HG03521 (cell line): ENCODE data around the gene HEXB.
"Not testable (repeated sequence)": the region's sequence is repeated elsewhere in the genome, so short reads cannot be mapped to it uniquely, and the experiment has no call there.

Experiments used
- ATAC-seq: cut with Tn5 transposase; IDR thresholded peaks from one replicate; pipeline ENCODE4 v1.9.1; 2021; ENCODE audit warnings: mild to moderate bottlenecking, moderate library complexity; ENCODE audit not compliant: unreplicated experiment

HEXB gene

GRCh38 chr5:74657165-74657564 lies 27.9 kb upstream of the HEXB start:
- no peak for ATAC-seq

DNA sequence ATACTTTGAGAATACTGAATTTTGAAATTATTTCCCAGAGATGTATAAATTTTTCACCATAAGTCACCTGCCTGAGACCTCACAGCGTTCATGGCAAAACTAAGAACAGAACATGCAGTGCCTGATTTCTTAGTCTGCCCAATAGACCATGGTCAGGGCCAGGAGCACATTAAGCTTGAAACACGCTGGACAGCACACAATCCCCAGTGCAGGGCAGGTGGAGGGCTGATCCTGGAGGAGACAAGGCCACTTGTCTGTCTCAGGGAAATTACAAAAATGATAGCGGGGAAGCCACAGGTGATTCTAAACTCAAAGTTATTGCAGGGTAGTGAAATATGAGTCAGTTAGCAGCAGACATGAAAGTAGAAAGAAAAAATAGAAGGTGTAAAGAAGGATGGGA lies 25.9 kb upstream of the HEXB start:
- ATAC-seq = no peak

- ATAC-seq = no peak
Measured at GRCh38 chr5:74660140-74660539, 24.9 kb upstream of the HEXB start.

DNA sequence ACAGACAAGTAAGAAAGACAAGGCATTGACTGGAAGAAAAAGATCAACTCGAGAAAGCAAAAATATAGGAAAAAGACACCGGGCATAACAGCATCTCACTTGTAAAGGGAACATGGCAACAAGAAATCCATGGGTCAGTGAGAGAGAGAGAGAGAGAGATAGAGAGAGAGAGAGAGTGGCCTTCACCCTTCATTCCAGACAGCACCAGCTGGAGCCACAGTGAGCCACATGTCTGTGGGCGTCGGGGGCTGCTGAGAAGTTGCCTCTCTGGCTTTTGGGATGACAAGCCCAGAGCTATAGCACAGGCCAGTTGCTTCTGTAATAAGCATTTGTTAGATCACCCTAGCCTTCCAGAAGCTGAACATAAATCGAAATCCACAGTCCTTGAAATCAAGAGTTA lies 24.2 kb upstream of the HEXB start:
- ATAC-seq = no peak

- no peak for ATAC-seq
Measured at GRCh38 chr5:74664551-74664950, 20.5 kb upstream of the HEXB start.

- ATAC-seq = no peak
Measured at GRCh38 chr5:74665273-74665672, 19.8 kb upstream of the HEXB start.

DNA sequence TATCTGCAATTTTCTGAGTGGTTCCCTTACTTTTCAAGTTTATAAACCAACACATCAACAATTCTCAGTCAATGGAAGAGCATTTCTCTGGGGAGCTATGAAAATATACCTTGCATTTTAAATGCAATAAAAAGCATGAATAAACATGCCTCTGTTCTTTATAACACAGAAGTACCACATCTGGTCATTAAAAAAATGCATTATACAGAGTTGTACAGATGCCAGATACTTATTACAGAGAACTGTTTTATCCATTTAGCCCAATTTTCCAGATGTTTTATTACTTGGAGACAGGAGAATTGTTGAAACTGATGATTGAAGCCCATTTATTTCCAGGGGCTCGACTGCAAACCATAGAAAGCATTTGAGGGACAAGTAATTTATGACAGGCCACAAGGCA lies 19.2 kb upstream of the HEXB start:
- ATAC-seq = no peak

- ATAC-seq = no peak
Measured at GRCh38 chr5:74667396-74667795, 17.6 kb upstream of the HEXB start.

DNA sequence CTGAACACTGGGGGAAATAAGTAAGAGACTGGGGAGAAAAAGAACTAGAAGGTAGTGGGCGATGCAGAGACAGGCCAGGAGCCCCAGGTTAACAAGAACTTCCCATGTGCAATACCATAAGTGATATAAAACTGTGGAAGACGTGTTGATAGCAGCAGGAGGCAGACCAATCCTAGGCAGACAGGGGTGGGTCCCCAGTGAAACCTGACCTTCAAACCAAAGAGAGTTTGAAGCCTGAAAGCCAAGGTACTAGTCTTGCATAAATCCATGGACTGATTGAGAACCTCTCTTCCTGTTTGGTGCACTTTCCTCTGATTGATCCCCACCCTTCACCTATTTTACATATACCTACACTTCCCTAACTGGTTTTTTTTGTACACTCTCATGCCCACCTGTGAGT lies 15.2 kb upstream of the HEXB start:
- no peak for ATAC-seq

DNA sequence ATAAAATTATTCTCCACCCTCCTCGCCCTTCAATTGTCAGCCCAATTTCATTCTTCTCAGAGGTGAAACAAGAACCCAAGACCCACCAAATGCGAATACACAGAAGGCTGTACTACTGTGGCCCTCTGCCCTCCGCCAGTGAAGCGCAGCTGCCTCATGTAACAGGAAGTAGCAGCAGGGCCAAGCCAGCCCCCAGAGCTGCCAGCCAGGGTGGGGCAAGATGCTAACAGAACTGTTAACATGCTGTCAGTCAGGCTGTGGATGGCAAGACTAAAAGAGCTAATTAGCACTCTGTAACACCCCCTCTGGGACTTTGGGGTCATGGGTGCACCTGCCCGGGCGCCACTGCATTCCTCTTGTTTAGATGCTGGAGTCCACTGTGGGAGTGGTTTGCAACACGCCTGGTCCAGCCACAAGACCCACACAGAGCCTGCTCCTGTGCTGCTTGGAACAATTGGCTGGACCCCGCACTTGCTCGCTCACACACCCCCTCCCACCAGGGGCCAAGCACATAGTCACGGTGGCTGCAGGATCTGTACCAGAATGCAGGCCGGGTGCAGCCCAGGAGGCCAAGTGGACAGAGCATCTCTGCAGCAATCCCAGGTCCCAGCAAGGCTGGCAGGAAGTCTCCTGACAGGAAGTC lies 14.5 kb upstream of the HEXB start:
- no peak for ATAC-seq

- no peak for ATAC-seq
Measured at GRCh38 chr5:74672215-74672877, 12.7 kb upstream of the HEXB start.

DNA sequence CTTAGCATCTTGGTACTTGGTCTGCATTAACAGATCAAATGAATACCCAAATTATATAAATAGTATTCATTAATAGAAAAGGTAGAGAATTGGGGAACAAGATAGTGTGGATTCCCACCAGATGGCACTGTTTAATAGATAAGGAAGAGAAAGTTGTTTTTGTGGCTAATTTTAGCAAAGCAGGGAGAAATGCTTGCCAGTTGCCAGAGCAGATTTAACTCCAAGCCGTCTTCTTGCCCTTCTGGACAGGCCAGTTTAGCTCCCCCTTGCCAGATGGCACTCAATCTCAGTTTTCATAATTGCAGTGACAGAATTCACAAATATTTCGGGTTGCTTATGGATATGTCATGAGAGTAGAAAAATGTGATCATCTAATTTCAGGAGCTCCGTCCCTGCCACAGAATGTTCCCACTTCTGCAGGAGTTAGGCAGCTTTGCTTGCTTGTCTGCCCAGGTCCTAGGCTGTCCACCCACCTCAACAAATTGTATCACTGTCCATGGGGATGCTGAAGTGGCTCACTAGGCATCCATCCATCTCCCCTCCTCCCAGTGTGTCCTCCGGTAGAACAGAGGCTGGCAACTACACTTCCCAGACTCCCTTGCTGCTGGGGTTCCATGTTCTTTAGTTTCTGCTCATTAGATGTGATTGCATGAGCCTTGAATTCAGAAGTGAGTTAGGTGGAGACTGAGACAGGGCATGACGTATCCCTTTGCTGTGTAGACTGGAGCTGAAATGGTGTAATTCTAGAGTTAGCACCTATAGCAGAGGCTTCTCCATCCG lies 11.8 kb upstream of the HEXB start:
- no peak for ATAC-seq

- not testable (repeated sequence) for ATAC-seq
Measured at GRCh38 chr5:74676466-74676865, 8.6 kb upstream of the HEXB start.

- ATAC-seq = not testable (repeated sequence)
Measured at GRCh38 chr5:74678123-74678522, 6.9 kb upstream of the HEXB start.

GRCh38 chr5:74679300-74679699 lies 5.7 kb upstream of the HEXB start:
- not testable (repeated sequence) for ATAC-seq

- no peak for ATAC-seq
Measured at GRCh38 chr5:74679966-74680365, 5.1 kb upstream of the HEXB start.

DNA sequence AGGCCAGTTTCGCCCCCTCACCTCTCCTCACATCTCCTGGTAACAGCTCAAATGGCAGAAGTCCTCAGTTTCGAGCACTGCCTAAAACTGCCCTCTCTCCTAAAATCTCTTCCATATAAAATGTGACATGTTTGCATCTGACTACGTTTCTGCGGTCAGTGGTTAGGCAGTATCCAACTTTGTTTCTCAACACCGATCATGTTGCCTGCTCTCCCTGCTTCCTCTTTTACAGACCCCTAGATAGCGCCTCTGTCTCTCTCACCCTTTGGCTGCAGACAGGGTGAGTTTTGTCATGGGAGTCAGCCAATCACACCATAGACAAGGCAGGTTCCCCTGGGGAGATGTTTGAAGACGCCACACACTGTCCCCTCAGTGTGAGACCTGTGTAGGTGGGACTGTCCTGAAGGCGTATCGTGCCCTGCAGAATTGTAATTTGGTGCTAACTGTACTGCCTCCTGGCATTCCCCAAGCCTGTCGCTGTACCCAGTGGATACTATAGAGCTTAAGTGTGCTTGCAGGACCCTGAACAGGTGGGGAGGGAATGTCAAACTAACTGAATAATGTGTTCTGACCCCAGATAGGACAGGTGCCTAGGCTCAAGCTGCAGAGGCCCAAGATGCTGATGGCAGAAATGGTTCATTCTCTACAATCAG lies 1.1 kb downstream of the HEXB start:
- peak; percentile 53 for ATAC-seq

- no peak for ATAC-seq
Measured at GRCh38 chr5:74686962-74687751, 2.1 kb downstream of the HEXB start.

GRCh38 chr5:74693191-74693590 lies 8.2 kb downstream of the HEXB start:
- ATAC-seq = no peak

DNA sequence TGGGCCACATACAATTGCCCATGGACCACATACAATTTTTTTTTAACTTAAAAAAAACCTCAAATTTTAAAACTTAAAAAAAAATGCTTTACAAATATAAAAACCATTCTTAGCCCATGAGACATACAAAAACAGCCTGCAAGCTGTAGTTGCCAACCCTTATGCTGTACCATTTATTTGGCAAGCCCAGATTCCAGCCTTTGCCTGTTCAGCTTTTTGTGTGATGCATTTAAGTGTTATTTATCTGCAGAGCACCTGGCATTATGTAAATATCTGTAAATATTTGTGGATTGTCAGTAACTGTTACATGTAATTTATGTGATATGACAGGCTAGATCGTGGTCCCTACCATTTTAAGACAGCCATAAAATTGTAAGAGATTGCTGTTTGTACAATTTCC lies 32.6 kb downstream of the HEXB start:
- ATAC-seq = no peak

DNA sequence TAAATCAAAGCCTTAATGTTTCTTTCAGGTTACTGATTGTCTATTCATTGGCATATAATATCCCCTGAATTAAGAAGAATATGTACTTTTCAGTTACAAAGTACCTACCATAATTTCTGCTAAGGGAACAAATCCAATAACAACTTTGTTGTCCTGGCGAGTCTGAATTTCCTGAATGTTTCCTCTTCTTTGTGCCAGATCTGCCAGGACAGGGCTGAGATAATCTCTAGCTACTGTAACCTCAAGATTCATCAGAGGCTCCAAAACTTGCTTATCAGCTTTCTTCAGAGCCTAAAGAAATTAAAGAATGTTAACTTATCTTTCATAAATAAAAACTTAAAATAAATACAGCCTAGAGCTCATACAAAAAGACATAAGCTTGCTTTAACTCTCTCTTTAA lies 37.2 kb downstream of the HEXB start:
- no peak for ATAC-seq
